ENCODE measurements around the gene TASOR.

TASOR gene

GRCh38 chr3:56654460-56654859, 28.6 kb downstream of the TASOR start:
- ChIA-PET CTCF (interaction anchor here (1.2 kb wide), 1 partner anchor 28 kb away, joined by 3 read pairs; the partner anchor contains the start of gene TASOR), POLR2A (no interaction called here)
- no peak for DNase-seq (ENCODE audit: extremely low spot score)
- no peak for TF ChIP-seq CTCF (IDR thresholded peaks at IDR 0.05; ENCODE audit: control extremely low read depth, extremely low read depth, low read depth, missing control alignments)

- ChIA-PET CTCF (no interaction called here), POLR2A (no interaction called here)
- no peak for TF ChIP-seq CTCF (IDR thresholded peaks at IDR 0.05; ENCODE audit: control extremely low read depth, extremely low read depth, low read depth, missing control alignments)
- no peak for DNase-seq (ENCODE audit: extremely low spot score)
Observed at GRCh38 chr3:56645407-56645806, 37.7 kb downstream of the TASOR start.

GRCh38 chr3:56633602-56634535, 49.2 kb downstream of the TASOR start:
- no peak for TF ChIP-seq CTCF (IDR thresholded peaks at IDR 0.05; ENCODE audit: control extremely low read depth, extremely low read depth, low read depth, missing control alignments)
- DNase-seq (ENCODE audit: extremely low spot score) = no peak
- POLR2A ChIA-PET = no interaction called here
- CTCF ChIA-PET = interaction anchor here (2.3 kb wide), 1 partner anchor 10 kb away, joined by 7 read pairs; no protein-coding TSS in a partner anchor

All from GM10248 (cell line).